ENCODE data around the gene CNTFR. TPM values are rescaled to one million over a fixed set of nuclear protein-coding genes. Genes with fewer than 3 reads are reported as not detected.

Gene CNTFR
- total RNA-seq, 4 donors from 2014 or later: 19.7 to 146 (median 118) TPM

DNA sequence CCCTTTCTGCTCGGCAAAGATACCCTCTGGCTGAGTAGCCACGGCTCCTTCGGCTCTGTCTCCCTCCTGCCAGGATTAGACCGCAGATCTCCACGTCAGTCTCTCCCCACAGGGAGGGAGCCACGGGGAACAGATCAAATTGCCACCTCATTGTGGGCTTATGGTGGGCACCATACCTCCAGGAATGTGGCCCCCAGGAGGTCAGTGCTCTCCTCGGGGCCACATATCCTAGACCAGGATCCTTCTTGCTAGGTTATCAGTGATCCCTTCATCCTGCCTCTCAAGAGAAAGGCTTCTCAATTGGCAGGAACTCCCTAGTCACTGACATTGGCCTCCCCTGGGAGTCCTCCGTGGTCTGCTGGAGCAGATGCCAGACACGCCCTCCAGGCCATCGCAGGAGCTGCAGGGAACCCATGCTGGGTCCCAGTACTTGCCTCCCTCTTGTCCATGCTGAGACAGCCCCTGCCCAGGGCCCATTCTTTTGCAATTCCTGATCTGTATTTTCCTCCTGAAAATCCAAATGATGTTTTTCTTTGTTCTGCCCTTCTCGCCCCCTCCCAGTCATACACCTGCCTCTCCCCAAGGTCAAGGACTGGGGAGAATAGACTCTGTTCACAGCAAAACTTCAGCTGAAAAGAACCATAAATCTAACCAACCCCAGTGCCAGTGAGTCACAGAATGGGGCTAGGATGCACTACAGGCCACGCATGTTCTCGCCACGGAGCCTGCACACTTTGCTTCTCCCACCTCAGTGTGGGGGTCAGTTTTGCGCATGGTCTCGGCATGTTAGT, 35.1 kb downstream of the CNTFR start:
- Histone ChIP-seq H3K9me3 (no peaks in the 10 kb centered on the region), H3K27ac (peak overlapping the region in 2 of 4 donors; percentile 49 to 56), H3K36me3 (peaks cover 0 to 6% of the 10 kb centered on the region in 2 donors), H3K4me3 (no peak overlapping the region), H3K27me3 (no peaks in the 10 kb centered on the region), H3K4me1 (peaks cover 30% of the 10 kb centered on the region in 2 donors)
- intact Hi-C loops (cut with DNase I; ENCODE audit: low total_unique reads) (no loop called here), in situ Hi-C loops (cut with MboI; ENCODE audit: low sequenced_read_pairs in 4 of 4) (loop anchor here in 3 of 4 donors (5.0 kb wide), 2 partner anchors 43 to 48 kb away; no protein-coding TSS in a partner anchor)
- no peak for ATAC-seq
- no peak for TF ChIP-seq POLR2A (IDR thresholded peaks at IDR 0.05)
- TF ChIP-seq, protein P1, sequence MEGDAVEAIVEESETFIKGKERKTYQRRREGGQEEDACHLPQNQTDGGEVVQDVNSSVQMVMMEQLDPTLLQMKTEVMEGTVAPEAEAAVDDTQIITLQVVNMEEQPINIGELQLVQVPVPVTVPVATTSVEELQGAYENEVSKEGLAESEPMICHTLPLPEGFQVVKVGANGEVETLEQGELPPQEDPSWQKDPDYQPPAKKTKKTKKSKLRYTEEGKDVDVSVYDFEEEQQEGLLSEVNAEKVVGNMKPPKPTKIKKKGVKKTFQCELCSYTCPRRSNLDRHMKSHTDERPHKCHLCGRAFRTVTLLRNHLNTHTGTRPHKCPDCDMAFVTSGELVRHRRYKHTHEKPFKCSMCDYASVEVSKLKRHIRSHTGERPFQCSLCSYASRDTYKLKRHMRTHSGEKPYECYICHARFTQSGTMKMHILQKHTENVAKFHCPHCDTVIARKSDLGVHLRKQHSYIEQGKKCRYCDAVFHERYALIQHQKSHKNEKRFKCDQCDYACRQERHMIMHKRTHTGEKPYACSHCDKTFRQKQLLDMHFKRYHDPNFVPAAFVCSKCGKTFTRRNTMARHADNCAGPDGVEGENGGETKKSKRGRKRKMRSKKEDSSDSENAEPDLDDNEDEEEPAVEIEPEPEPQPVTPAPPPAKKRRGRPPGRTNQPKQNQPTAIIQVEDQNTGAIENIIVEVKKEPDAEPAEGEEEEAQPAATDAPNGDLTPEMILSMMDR (IDR thresholded peaks at IDR 0.05 in 4 of 5, conservative IDR thresholded peaks at IDR 0.05 in 1 of 5): no peak
- no peak for DNase-seq

DNA sequence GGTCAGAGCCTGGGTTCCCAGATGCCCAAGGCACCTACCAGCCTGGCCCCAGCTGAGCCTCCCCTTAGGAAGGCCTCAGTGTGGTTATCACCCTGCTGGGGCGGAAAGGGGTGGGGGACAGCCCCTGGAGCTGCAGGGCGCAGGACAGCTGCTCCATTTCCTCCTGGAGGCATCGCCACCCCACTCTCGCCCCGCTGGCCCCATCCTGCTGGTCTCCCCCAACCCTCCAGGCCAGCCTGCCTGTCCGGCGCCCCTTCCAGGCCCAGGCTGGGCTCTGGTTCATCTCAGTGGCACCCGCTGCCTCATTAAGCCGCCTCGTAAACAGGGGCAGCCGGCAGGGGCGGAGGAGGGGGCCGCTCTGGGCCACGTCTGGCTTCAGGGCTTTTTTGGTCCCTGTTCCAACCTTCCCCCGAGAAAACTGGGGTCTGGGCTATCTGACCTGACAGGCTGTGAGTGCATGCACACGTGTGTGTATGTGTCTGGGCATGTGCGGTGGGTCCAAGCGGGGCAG, 36.0 kb downstream of the CNTFR start:
- Histone ChIP-seq H3K27me3 (no peaks in the 10 kb centered on the region), H3K4me1 (peaks cover 22 to 23% of the 10 kb centered on the region in 2 donors), H3K9me3 (no peaks in the 10 kb centered on the region), H3K27ac (peak overlapping the region in 1 of 4 donors; percentile 56), H3K36me3 (peaks cover 0 to 6% of the 10 kb centered on the region in 2 donors), H3K4me3 (no peak overlapping the region)
- intact Hi-C loops (cut with DNase I; ENCODE audit: low total_unique reads) (no loop called here), in situ Hi-C loops (cut with MboI; ENCODE audit: low sequenced_read_pairs in 4 of 4) (loop anchor here in 2 of 4 donors (5.0 kb wide), 2 partner anchors 44 to 49 kb away; no protein-coding TSS in a partner anchor)
- ATAC-seq: no peak
- TF ChIP-seq POLR2A (IDR thresholded peaks at IDR 0.05): no peak
- TF ChIP-seq, protein P1 (IDR thresholded peaks at IDR 0.05 in 4 of 5, conservative IDR thresholded peaks at IDR 0.05 in 1 of 5): no peak
- peak in 1 of 2 donors; percentile 8 for DNase-seq

- Histone ChIP-seq H3K36me3 (peaks cover 0 to 6% of the 10 kb centered on the region in 2 donors), H3K27ac (no peak overlapping the region), H3K4me3 (no peak overlapping the region), H3K4me1 (peaks cover 16 to 17% of the 10 kb centered on the region in 2 donors), H3K27me3 (no peaks in the 10 kb centered on the region), H3K9me3 (no peaks in the 10 kb centered on the region)
- DNase-seq (peak in 1 of 2 donors; percentile 6), ATAC-seq (no peak)
- no peak for TF ChIP-seq POLR2A (IDR thresholded peaks at IDR 0.05)
- TF ChIP-seq, protein P1 (IDR thresholded peaks at IDR 0.05 in 4 of 5, conservative IDR thresholded peaks at IDR 0.05 in 1 of 5): no peak
- intact Hi-C loops (cut with DNase I; ENCODE audit: low total_unique reads) (no loop called here), in situ Hi-C loops (cut with MboI; ENCODE audit: low sequenced_read_pairs in 4 of 4) (loop anchor here in 2 of 4 donors (5.0 kb wide), 2 partner anchors 44 to 49 kb away; no protein-coding TSS in a partner anchor)
Observed at GRCh38 chr9:34552986-34553385, 36.5 kb downstream of the CNTFR start.

- no peaks in the 10 kb centered on the region for H3K9me3 ChIP-seq
- no peaks in the 10 kb centered on the region for H3K27me3 ChIP-seq
- no peak overlapping the region for H3K27ac ChIP-seq
- ATAC-seq (no peak), DNase-seq (peak in 1 of 2 donors; percentile 11)
- no peak overlapping the region for H3K4me3 ChIP-seq
- peaks cover 0 to 6% of the 10 kb centered on the region in 2 donors for H3K36me3 ChIP-seq
- intact Hi-C loops (cut with DNase I; ENCODE audit: low total_unique reads): no loop called here
- TF ChIP-seq, protein P1 (IDR thresholded peaks at IDR 0.05 in 4 of 5, conservative IDR thresholded peaks at IDR 0.05 in 1 of 5): no peak
- TF ChIP-seq POLR2A (IDR thresholded peaks at IDR 0.05): no peak
- H3K4me1 ChIP-seq: peaks cover 13 to 16% of the 10 kb centered on the region in 2 donors
- in situ Hi-C loops (cut with MboI; ENCODE audit: low sequenced_read_pairs in 4 of 4): loop anchor here in 2 of 4 donors (5.0 kb wide), 2 partner anchors 45 to 50 kb away; no protein-coding TSS in a partner anchor
Observed at GRCh38 chr9:34552606-34552981, 36.9 kb downstream of the CNTFR start.
